Measurements from ENCODE around the gene ZNF680.
"Not testable (repeated sequence)": the region's sequence is repeated elsewhere in the genome, so short reads cannot be mapped to it uniquely, and the experiment has no call there.

The ZNF680 gene

GRCh38 chr7:64555046-64555445, 7.8 kb downstream of the ZNF680 start:
- no peak for DNase-seq

- DNase-seq: not testable (repeated sequence)
These were observed 8.7 kb downstream of the ZNF680 start for GRCh38 chr7:64554188-64554587.

GRCh38 chr7:64551375-64552142, 11.3 kb downstream of the ZNF680 start:
- no peak for DNase-seq

DNA sequence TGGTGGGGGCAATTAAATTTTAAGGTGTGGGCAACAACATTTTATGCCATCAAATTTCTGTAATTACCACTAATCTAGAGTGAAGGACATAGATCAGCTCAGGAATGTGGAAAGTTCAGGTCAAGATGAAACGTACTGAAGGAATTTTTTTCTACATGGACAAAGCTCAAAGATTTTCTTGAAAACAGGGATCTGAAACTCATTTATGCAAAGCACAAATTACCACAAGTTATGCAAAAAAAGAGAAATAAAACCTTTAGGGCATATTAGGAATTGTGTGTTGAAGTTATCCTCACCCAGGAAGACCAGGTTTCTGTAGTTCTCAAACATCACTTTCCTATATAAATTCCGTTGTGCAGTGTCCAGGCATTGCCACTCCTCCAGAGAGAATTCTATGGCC, 18.9 kb downstream of the ZNF680 start:
- no peak for DNase-seq

DNA sequence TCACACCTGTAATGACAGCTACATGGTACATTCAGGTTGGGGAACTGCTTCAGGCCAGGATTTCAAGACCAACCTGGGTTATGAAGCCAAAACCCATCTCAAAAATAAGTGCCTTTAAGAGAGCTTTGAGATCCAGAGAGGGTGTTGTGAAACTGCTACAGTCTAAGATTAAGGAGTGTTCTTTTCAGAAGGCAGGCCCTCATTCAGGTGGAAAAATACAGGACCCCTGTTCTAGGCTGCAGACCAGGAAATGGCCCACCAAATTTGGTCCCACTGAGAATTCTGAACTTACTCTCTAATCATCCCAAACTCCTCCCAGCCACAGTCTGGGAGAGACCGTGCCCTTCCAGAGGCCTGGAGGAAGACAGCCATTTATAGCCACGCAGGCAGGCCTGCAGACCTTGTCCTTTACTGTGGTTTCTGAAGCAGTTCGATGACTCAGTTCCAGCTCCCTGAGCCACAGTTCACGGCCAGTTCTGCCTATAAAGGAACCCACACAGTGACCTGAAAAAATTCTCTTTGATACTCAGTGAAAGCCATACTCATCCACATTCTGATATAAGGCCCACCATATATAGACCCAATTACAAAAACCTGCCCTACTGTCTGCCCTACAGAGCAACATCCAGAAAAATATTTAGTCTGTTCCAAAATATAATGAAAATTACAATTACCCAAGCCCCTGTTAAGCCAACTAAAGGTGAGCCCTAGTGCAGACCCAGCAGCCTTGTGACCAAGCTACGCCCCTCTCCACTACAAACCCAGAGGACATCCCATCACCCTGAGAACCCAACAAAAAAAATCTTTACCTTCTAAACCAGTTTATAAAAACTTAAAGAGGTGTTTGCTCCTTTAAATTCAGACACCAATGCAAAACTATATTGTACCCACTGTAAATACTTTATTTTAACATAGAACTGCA, 21.2 kb downstream of the ZNF680 start:
- no peak for DNase-seq

DNA sequence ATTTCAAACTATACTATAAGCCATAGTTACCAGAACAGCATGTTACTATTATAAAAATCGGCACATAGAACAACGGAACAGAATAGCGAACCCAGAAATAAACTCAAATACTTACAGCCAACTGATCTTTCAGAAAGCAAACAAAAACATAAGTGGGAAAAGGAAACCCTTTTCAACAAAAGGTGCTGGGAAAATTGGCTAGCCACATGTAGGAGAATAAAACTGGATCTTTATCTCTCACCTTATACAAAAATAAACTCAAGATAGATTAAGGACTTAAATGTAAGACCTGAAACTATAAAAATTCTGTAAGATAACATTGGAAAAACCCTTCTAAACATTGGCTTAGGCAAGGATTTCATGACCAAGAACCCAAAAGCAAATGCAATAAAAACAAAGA, 29.1 kb downstream of the ZNF680 start:
- DNase-seq: no peak

GRCh38 chr7:64528770-64529169, 34.1 kb downstream of the ZNF680 start:
- DNase-seq: no peak

DNA sequence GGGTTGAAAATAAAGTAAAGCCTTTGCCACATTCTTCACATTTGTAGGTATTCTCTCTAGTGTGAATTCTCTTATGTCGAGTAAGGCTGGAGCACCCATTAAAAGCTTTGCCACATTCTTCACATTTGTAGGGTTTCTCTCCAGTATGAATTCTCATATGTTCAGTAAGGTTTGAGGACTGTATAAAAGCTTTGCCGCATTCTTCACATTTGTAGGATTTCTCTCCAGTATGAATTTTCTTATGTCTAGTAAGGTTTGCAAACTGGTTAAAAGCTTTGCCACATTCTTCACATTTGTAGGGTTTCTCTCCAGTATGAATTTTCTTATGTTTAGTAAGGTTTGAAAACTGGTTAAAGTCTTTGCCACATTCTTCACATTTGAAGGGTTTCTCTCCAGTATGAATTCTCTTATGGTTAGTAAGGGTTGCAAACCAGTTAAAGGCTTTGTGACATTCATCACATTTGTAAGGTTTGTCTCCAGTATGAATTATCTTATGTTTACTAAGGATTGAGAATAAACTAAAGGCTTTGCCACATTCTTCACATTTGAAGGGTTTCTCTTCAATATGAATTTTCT, 41.4 kb downstream of the ZNF680 start:
- no peak for DNase-seq

DNA sequence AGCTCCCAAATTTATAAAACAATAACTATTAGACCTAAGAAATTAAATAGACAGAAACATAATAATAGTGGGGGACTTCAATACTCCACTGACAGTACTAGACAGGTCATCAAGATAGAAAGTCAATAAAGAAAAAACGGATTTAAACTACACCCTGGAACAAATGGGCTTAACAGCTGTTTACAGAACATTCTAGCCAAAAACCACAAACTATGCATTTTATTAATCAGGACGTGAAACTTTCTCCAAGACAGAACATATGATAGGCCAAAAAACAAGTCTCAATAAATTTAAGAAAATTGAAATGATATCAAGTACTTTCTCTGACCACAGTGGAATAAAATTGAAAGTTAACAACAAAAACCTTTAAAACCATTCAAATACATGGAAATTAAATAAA, 46.4 kb downstream of the ZNF680 start:
- DNase-seq: no peak

- no peak for DNase-seq
These were observed 47.1 kb downstream of the ZNF680 start for GRCh38 chr7:64515781-64516180.

DNA sequence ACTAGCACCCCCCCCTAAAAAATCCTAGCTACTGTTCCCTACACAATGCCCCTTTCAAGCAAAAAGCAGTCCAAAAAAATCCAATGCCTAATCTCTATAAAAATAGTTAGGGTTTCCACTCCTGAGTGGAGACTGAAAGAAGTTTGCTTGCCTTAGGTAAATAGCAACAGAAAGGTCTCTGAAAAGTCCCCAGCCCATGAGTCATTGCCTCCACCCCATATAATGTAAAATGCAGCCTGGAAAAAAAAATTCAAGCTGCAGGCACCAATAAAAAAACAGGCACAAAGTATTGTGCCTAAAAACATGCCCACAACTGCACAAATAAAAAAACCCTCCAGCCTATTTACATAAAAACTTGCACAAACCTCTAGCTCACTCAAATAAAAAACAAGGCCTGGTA, 47.5 kb downstream of the ZNF680 start:
- DNase-seq: no peak

GRCh38 chr7:64509583-64509982, 53.3 kb downstream of the ZNF680 start:
- DNase-seq: no peak

GRCh38 chr7:64504581-64505120, 58.2 kb downstream of the ZNF680 start:
- no peak for DNase-seq

DNA sequence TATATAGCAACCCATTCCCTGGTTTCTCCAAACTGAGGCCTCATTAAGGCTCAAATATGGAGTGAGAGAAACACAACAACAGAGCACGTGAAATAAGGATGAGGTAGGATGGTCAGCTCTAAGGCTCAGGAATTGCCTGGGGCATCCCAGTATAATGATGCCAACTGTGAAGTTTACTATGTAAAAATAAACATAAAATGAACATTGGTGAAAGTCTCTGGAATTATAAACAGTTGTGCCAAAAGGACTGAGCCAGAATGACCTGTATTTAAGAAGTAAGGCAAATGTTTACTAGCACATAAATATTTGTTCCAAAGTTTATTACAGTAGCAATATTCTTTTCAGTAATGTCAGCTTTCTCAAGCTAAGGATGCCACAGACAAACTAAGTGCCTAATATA, 64.6 kb downstream of the ZNF680 start:
- DNase-seq: no peak

- DNase-seq: no peak
These were observed 67.9 kb downstream of the ZNF680 start for GRCh38 chr7:64494912-64495461.

DNA sequence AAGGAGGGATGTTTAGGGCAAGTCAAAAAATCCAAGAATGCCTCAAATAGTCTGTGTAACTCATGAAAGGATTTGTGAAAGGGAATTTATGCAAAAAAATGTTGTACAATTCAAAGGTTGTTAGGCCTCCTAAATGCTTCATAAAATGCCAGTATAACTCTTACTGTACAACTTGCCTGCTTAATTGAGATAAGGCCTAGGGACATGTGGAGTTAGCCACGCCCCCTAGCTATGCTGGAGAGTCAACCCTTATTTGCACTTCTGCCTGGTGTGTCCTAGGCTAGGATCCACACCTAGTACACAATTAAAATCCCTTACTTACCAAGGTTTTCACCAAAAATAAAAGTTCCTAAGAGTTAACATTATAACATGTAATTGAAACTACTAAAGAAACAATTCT, 77.2 kb downstream of the ZNF680 start:
- no peak for DNase-seq
